Epithelial cell of proximal tubule (primary cell): ENCODE data around the gene OPN4. TPM values are rescaled to one million over a fixed set of nuclear protein-coding genes. Genes with fewer than 3 reads are reported as not detected.
A peak's percentile ranks its signal among the peaks of the same experiment; 100 is the strongest.

ENCODE experiments used
- DNase-seq: peaks from one replicate; pipeline ENCODE4 v3.0.0-alpha.2; 2011; ENCODE audit warnings: low read depth
- H3K4me3 ChIP-seq: 2 replicates; pipeline ENCODE4 v1.5.1; 2011; ENCODE audit warnings: low read depth, mild to moderate bottlenecking, low read length
- CTCF ChIP-seq: conservative IDR thresholded peaks from 2 replicates; pipeline ENCODE4 v1.5.1; 2012; ENCODE audit warnings: low read depth, mild to moderate bottlenecking, low read length
- total RNA-seq: library from RNA; depleted of rRNA; stranded (reverse); fragments of >200 nt; gene quantifications from 2 replicates; pipeline ENCODE4 v1.2.3, GENCODE V29; 2015

Gene OPN4
- total RNA-seq, 1 donor from 2014 or later = not detected

GRCh38 chr10:86708068-86708782 lies 53.9 kb downstream of the OPN4 start:
- no peak overlapping the region for H3K4me3 ChIP-seq
- no peak for DNase-seq
- no peak for TF ChIP-seq CTCF

DNA sequence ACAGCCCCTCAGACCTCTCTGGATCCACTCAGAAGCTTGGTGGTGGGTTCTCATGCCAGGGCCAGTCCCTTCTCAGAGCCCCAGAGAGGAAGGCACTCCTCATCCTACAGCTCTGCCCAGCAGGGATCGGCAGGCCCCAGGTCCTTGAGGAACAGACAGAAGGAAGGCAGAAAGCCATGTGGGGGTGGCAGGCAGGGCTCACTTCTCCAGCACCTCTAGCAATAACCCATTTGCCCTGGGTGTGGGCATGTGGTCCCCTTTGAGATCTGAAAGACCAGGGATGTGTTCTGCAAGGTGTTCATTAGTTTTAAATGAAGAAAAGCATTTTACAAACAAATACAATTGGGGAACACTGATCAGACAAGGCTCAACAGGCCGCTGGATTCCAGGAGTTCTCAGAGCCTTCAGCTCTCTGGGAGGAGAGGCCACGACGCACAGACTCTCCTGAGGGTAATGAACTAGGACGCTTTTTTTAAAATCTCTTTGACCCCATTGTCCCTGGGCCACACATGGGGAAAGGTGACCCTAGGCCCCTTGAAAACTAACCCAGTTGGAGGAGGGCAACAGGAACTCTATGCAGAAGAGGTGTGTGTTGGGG lies 54.5 kb downstream of the OPN4 start:
- H3K4me3 ChIP-seq = no peak overlapping the region
- no peak for DNase-seq
- TF ChIP-seq CTCF = no peak

DNA sequence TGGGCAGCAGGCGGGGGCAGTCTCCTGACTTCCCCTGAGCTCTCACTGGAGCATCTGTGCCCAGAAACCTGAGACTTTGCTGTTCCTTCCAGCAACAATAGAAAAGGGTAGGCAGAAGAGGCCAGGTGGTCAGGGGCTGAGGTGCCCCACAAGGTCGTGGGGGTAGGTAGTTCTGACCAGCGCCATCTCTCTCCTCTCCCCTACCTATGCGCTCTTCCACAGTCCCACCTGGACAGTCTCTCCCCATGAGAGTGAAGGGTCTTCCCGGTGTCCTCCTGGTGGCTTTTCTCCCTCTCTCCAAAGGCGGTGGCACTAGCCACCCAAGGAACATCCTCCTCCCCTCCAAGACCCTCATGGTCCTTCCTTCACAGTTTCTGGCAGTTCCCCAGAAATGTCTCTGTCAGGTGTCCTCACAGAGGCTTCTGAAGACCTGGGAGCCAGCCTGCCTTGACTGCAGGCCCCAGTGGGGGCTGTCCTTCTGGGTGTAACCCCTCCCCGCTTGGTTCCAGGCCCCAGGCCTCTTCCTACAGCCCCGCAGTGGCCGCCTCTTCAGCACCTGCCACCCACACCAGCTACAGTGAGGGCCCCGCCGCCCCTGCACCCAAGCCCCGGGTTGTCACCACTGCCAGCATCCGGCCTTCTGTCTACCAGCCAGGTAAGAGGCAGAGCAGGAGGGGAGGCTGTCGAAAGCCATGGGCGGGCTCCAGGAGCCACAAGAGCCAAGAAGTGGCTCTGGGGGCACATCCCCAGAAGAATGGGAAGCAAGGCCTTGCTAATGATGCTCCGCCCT lies 55.2 kb downstream of the OPN4 start:
- no peak overlapping the region for H3K4me3 ChIP-seq
- no peak for TF ChIP-seq CTCF
- no peak for DNase-seq

DNA sequence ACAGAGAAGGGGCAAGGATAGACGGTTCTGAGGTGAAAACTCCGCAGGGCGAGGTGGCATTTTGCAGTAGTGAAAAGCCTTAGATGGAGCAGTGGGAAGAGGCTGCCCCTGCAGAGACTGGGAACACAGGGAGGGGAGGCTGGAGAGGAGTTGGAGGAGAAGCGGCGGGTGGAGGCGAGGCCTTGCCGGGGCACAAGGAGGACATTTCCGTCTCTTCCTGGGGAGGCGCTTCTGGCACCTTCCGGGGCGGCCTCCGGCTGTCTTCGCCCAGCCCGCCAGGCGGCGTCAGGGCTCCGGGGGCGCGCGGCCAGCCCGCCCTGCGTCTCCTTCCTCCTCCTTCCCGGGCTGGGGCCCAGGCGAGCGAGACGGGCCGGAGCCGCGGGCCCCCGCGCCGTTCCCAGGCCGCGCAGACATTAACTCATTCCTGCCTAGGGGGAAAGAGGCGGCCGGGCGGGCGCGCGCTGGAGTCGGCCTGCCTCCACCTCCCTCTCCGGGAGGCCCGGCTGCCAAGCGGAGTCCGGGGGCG lies 56.7 kb downstream of the OPN4 start:
- H3K4me3 ChIP-seq = peak overlapping the region; percentile 75
- DNase-seq = no peak
- peak; percentile 71 for TF ChIP-seq CTCF

DNA sequence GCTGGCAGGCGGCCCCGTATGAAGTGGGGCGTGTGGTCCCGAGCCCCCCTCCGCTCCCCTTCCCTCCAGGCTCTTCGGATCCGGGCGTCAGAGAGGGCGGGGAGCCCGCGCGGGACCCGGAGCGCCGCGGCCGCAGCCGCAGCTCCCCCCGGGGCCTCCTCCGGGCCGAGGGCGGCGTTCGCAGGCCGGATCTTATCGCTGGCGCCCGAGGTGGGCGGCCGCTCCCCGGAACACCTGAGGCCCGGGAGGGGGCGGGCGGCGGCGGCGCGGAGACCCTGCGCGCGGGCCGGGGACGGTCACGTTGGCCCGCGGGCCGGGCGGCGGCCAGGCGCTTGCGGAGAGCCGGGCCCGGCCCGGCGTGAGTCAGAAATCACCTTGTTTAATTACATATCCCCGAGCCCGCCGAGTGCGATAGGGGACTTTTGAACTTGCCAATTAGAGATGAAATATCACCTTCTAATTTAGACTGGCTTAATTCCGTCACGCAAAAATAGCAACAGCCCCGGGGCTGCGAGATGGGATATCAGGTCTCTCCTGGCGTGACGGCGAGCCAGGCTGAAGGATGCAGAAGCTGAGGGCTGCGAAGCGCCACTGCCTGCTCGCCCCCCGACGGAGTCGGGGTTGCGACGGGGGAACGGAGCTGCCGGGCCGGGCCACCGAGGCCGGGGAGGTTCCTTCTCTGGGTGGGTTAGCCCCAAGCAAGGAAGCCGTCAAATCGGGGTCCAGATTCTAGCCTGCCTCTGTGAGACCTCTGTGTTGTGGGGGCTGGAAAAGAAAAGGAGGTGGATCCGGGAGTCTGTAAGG lies 57.4 kb downstream of the OPN4 start:
- DNase-seq = no peak
- TF ChIP-seq CTCF = no peak
- peak overlapping the region; percentile 75 for H3K4me3 ChIP-seq

GRCh38 chr10:86712317-86712707 lies 58.0 kb downstream of the OPN4 start:
- TF ChIP-seq CTCF = no peak
- DNase-seq = no peak

More at GRCh38 chr10:86712317-86712707, 58.0 kb downstream of the OPN4 start:
- H3K4me3 ChIP-seq = peak overlapping the region; percentile 75
